Measurements from ENCODE around the gene IKZF5. TPM values are rescaled to one million over a fixed set of nuclear protein-coding genes. Genes with fewer than 3 reads are reported as not detected.

The IKZF5 gene
- total RNA-seq = 12.7 TPM

- DNase-seq (ENCODE audit: low spot score) (peak; percentile 94), ATAC-seq (peak; percentile 93)
These were observed at the start of gene IKZF5, which contains the start of gene ACADSB for GRCh38 chr10:123008355-123009104. IKZF5 (minus strand) TSS chr10:123008795; CDS start chr10:122998625, 10,170 bp downstream. ACADSB (plus strand) TSS chr10:123009006; CDS start chr10:123009030, 24 bp downstream.

- no peak for ATAC-seq
- no peak for DNase-seq (ENCODE audit: low spot score)
These were observed 49.4 kb upstream of the IKZF5 start for GRCh38 chr10:123057968-123058367.

- ATAC-seq (no peak), DNase-seq (ENCODE audit: low spot score) (no peak)
These were observed 37.6 kb upstream of the IKZF5 start for GRCh38 chr10:123045961-123046731.

GRCh38 chr10:123044391-123044790, 35.8 kb upstream of the IKZF5 start:
- DNase-seq (ENCODE audit: low spot score) (no peak), ATAC-seq (no peak)

GRCh38 chr10:123043409-123043925, 34.9 kb upstream of the IKZF5 start:
- DNase-seq (ENCODE audit: low spot score) = peak; percentile 65

GRCh38 chr10:123042708-123043408, 34.3 kb upstream of the IKZF5 start:
- DNase-seq (ENCODE audit: low spot score) (no peak), ATAC-seq (peak; percentile 33)

More at GRCh38 chr10:123043409-123043925, 34.9 kb upstream of the IKZF5 start:
- peak; percentile 88 for ATAC-seq

- ATAC-seq (no peak), DNase-seq (ENCODE audit: low spot score) (no peak)
These were observed 31.0 kb upstream of the IKZF5 start for GRCh38 chr10:123039632-123039930.

- peak; percentile 89 for DNase-seq (ENCODE audit: low spot score)
- ATAC-seq = peak; percentile 78
These were observed 30.4 kb upstream of the IKZF5 start for GRCh38 chr10:123038782-123039631.

- peak; percentile 59 for ATAC-seq
- peak; percentile 89 for DNase-seq (ENCODE audit: low spot score)
These were observed 27.0 kb upstream of the IKZF5 start for GRCh38 chr10:123035467-123036086.

GRCh38 chr10:123034332-123034731, 25.7 kb upstream of the IKZF5 start:
- ATAC-seq (peak; percentile 66), DNase-seq (ENCODE audit: low spot score) (peak; percentile 63)

GRCh38 chr10:123031124-123031523, 22.5 kb upstream of the IKZF5 start:
- ATAC-seq = peak; percentile 15

GRCh38 chr10:123027861-123028260, 19.3 kb upstream of the IKZF5 start:
- no peak for DNase-seq (ENCODE audit: low spot score)
- ATAC-seq = peak; percentile 7

More at GRCh38 chr10:123031124-123031523, 22.5 kb upstream of the IKZF5 start:
- no peak for DNase-seq (ENCODE audit: low spot score)

- DNase-seq (ENCODE audit: low spot score) = no peak
- no peak for ATAC-seq
These were observed 17.7 kb upstream of the IKZF5 start for GRCh38 chr10:123026302-123026701.

- DNase-seq (ENCODE audit: low spot score) = no peak
- no peak for ATAC-seq
These were observed 15.9 kb upstream of the IKZF5 start for GRCh38 chr10:123024540-123024939.

GRCh38 chr10:123021517-123021916, 12.9 kb upstream of the IKZF5 start:
- ATAC-seq (peak; percentile 57), DNase-seq (ENCODE audit: low spot score) (no peak)

- DNase-seq (ENCODE audit: low spot score) (peak; percentile 65), ATAC-seq (peak; percentile 77)
These were observed 11.5 kb upstream of the IKZF5 start for GRCh38 chr10:123019941-123020703.

- ATAC-seq (peak; percentile 21), DNase-seq (ENCODE audit: low spot score) (no peak)
These were observed 10.7 kb upstream of the IKZF5 start for GRCh38 chr10:123019264-123019663.

GRCh38 chr10:123018531-123018930, 9.9 kb upstream of the IKZF5 start:
- ATAC-seq = no peak
- no peak for DNase-seq (ENCODE audit: low spot score)
